Natural killer cell treated with Interleukin-12 subunit alpha and Interleukin-12 subunit beta and Interleukin-15 and Interleukin-18, amount 100 ng/mL, for 72 hours (primary cell): Measurements from ENCODE around the gene CGNL1. TPM values are rescaled to one million over a fixed set of nuclear protein-coding genes. Genes with fewer than 3 reads are reported as not detected.

Experiments used
- ATAC-seq, 2 donors: fragments of 150-1000 bp; cut with Tn5 transposase in 1 of 2; sonication (Bioruptor Pico), chemical (Tn5 transposase) in 1 of 2; 2 replicates each; pipeline ENCODE4 v1.10.0; 2021
- DNase-seq: peaks from one replicate; pipeline ENCODE4 v3.0.0; 2022; ENCODE audit warnings: low spot score
- H3K27ac Mint-ChIP-seq, 2 donors: 1 replicate in 1 of 2; 2 replicates in 1 of 2; pipeline ENCODE4 v1.8.0; 2022; ENCODE audit warnings: mixed read lengths in 2 of 2, mild to moderate bottlenecking in 1 of 2, moderate library complexity in 1 of 2
- H3K27me3 Mint-ChIP-seq, 2 donors: 1 replicate in 1 of 2; 2 replicates in 1 of 2; pipeline ENCODE4 v1.8.0; 2022; ENCODE audit warnings: mixed read lengths in 2 of 2
- H3K36me3 Mint-ChIP-seq: one replicate; pipeline ENCODE4 v1.8.0; 2022; ENCODE audit warnings: mixed read lengths
- H3K4me1 Mint-ChIP-seq, 2 donors: 1 replicate in 1 of 2; 2 replicates in 1 of 2; pipeline ENCODE4 v1.8.0; 2022; ENCODE audit warnings: low read depth in 2 of 2, mixed read lengths in 2 of 2, mild to moderate bottlenecking in 1 of 2
- H3K4me3 Mint-ChIP-seq: one replicate; pipeline ENCODE4 v1.8.0; 2022; ENCODE audit warnings: mixed read lengths
- H3K9me3 Mint-ChIP-seq: 2 replicates; pipeline ENCODE4 v1.8.0; 2022; ENCODE audit warnings: mixed read lengths
- total RNA-seq, 2 donors: library from RNA; stranded (reverse); gene quantifications; one replicate each; pipeline ENCODE4 v1.2.3, GENCODE V29; 2022

CGNL1 gene
- not detected for total RNA-seq

GRCh38 chr15:57375827-57376695 is at the start of gene CGNL1:
Gene CGNL1, plus strand, starts transcription at chr15:57376505. Its CDS starts 61,495 bp downstream, at chr15:57438000.
- H3K9me3 Mint-ChIP-seq: no peaks in the 10 kb centered on the region
- DNase-seq: no peak
- H3K27ac Mint-ChIP-seq: no peak within 1 kb of the TSS
- H3K4me3 Mint-ChIP-seq: peak within 1 kb of the TSS; percentile 23
- peaks cover 0 to 7% of the 10 kb centered on the region in 2 donors for H3K4me1 Mint-ChIP-seq
- peak in 1 of 2 donors; percentile 20 for ATAC-seq
- no peaks in the 10 kb centered on the region for H3K36me3 Mint-ChIP-seq
- H3K27me3 Mint-ChIP-seq: peaks cover 56 to 73% of the 10 kb centered on the region in 2 donors

- H3K4me1 Mint-ChIP-seq: peaks cover 11% of the 10 kb centered on the region in 2 donors
- no peak for DNase-seq
- ATAC-seq: no peak
- peaks cover 18 to 26% of the 10 kb centered on the region in 2 donors for H3K27me3 Mint-ChIP-seq
- H3K36me3 Mint-ChIP-seq: no peaks in the 10 kb centered on the region
- H3K9me3 Mint-ChIP-seq: no peaks in the 10 kb centered on the region
- no peak overlapping the region for H3K4me3 Mint-ChIP-seq
- no peak overlapping the region for H3K27ac Mint-ChIP-seq
Observed at GRCh38 chr15:57327985-57328471, 48.3 kb upstream of the CGNL1 start.

- peaks cover 18 to 26% of the 10 kb centered on the region in 2 donors for H3K27me3 Mint-ChIP-seq
- no peaks in the 10 kb centered on the region for H3K36me3 Mint-ChIP-seq
- H3K4me1 Mint-ChIP-seq: peaks cover 11 to 13% of the 10 kb centered on the region in 2 donors
- no peaks in the 10 kb centered on the region for H3K9me3 Mint-ChIP-seq
- ATAC-seq (no peak), DNase-seq (no peak)
- no peak overlapping the region for H3K27ac Mint-ChIP-seq
- no peak overlapping the region for H3K4me3 Mint-ChIP-seq
Observed at GRCh38 chr15:57328479-57328878, 47.8 kb upstream of the CGNL1 start.

- no peak overlapping the region for H3K4me3 Mint-ChIP-seq
- H3K36me3 Mint-ChIP-seq: no peaks in the 10 kb centered on the region
- H3K27ac Mint-ChIP-seq: no peak overlapping the region
- no peaks in the 10 kb centered on the region for H3K9me3 Mint-ChIP-seq
- H3K27me3 Mint-ChIP-seq: peaks cover 18 to 27% of the 10 kb centered on the region in 2 donors
- ATAC-seq (no peak), DNase-seq (no peak)
- H3K4me1 Mint-ChIP-seq: peaks cover 11 to 14% of the 10 kb centered on the region in 2 donors
Observed at GRCh38 chr15:57328897-57329296, 47.4 kb upstream of the CGNL1 start.

GRCh38 chr15:57329582-57330367 is 46.5 kb upstream of the CGNL1 start:
- Mint-ChIP-seq H3K36me3 (no peaks in the 10 kb centered on the region), H3K27ac (no peak overlapping the region), H3K9me3 (no peaks in the 10 kb centered on the region), H3K27me3 (peaks cover 23 to 36% of the 10 kb centered on the region in 2 donors), H3K4me3 (no peak overlapping the region), H3K4me1 (peaks cover 20 to 21% of the 10 kb centered on the region in 2 donors)
- DNase-seq (no peak), ATAC-seq (peak; percentile 40 to 57)

GRCh38 chr15:57330619-57331340 is 45.5 kb upstream of the CGNL1 start:
- no peak overlapping the region for H3K4me3 Mint-ChIP-seq
- no peaks in the 10 kb centered on the region for H3K9me3 Mint-ChIP-seq
- peaks cover 25 to 40% of the 10 kb centered on the region in 2 donors for H3K27me3 Mint-ChIP-seq
- no peak for ATAC-seq
- H3K4me1 Mint-ChIP-seq: peaks cover 21 to 22% of the 10 kb centered on the region in 2 donors
- H3K27ac Mint-ChIP-seq: no peak overlapping the region
- H3K36me3 Mint-ChIP-seq: no peaks in the 10 kb centered on the region
- DNase-seq: no peak

GRCh38 chr15:57332326-57332725 is 44.0 kb upstream of the CGNL1 start:
- Mint-ChIP-seq H3K4me1 (peaks cover 21 to 22% of the 10 kb centered on the region in 2 donors), H3K27me3 (peaks cover 31 to 40% of the 10 kb centered on the region in 2 donors), H3K4me3 (no peak overlapping the region), H3K36me3 (no peaks in the 10 kb centered on the region), H3K27ac (no peak overlapping the region), H3K9me3 (no peaks in the 10 kb centered on the region)
- DNase-seq (no peak), ATAC-seq (no peak)

- DNase-seq: no peak
- peaks cover 21 to 22% of the 10 kb centered on the region in 2 donors for H3K4me1 Mint-ChIP-seq
- H3K9me3 Mint-ChIP-seq: no peaks in the 10 kb centered on the region
- ATAC-seq: no peak
- no peak overlapping the region for H3K4me3 Mint-ChIP-seq
- H3K27me3 Mint-ChIP-seq: peaks cover 31 to 40% of the 10 kb centered on the region in 2 donors
- H3K36me3 Mint-ChIP-seq: no peaks in the 10 kb centered on the region
- H3K27ac Mint-ChIP-seq: no peak overlapping the region
Observed at GRCh38 chr15:57333487-57333886, 42.8 kb upstream of the CGNL1 start.

GRCh38 chr15:57334257-57334656 is 42.0 kb upstream of the CGNL1 start:
- no peak for ATAC-seq
- H3K4me1 Mint-ChIP-seq: peaks cover 21 to 22% of the 10 kb centered on the region in 2 donors
- H3K27ac Mint-ChIP-seq: no peak overlapping the region
- H3K27me3 Mint-ChIP-seq: peaks cover 34 to 37% of the 10 kb centered on the region in 2 donors
- no peak overlapping the region for H3K4me3 Mint-ChIP-seq
- no peaks in the 10 kb centered on the region for H3K36me3 Mint-ChIP-seq
- H3K9me3 Mint-ChIP-seq: no peaks in the 10 kb centered on the region
- no peak for DNase-seq

GRCh38 chr15:57335293-57335715 is 41.0 kb upstream of the CGNL1 start:
- ATAC-seq: no peak
- Mint-ChIP-seq H3K36me3 (no peaks in the 10 kb centered on the region), H3K4me1 (peaks cover 14 to 15% of the 10 kb centered on the region in 2 donors), H3K9me3 (no peaks in the 10 kb centered on the region), H3K4me3 (no peak overlapping the region), H3K27me3 (peaks cover 27 to 33% of the 10 kb centered on the region in 2 donors), H3K27ac (no peak overlapping the region)
- no peak for DNase-seq

- no peaks in the 10 kb centered on the region for H3K9me3 Mint-ChIP-seq
Observed at GRCh38 chr15:57335719-57336118, 40.6 kb upstream of the CGNL1 start.

GRCh38 chr15:57337868-57338411 is 38.4 kb upstream of the CGNL1 start:
- Mint-ChIP-seq H3K27ac (no peak overlapping the region), H3K4me1 (peaks cover 10 to 11% of the 10 kb centered on the region in 2 donors), H3K4me3 (no peak overlapping the region), H3K27me3 (peaks cover 14 to 27% of the 10 kb centered on the region in 2 donors), H3K36me3 (no peaks in the 10 kb centered on the region), H3K9me3 (no peaks in the 10 kb centered on the region)
- ATAC-seq (no peak), DNase-seq (no peak)

More at GRCh38 chr15:57335719-57336118, 40.6 kb upstream of the CGNL1 start:
- Mint-ChIP-seq H3K4me3 (no peak overlapping the region), H3K27me3 (peaks cover 23 to 29% of the 10 kb centered on the region in 2 donors), H3K27ac (no peak overlapping the region), H3K4me1 (peaks cover 10 to 11% of the 10 kb centered on the region in 2 donors), H3K36me3 (no peaks in the 10 kb centered on the region)
- ATAC-seq: no peak
- no peak for DNase-seq

- no peak for DNase-seq
- Mint-ChIP-seq H3K36me3 (no peaks in the 10 kb centered on the region), H3K27me3 (peaks cover 8 to 24% of the 10 kb centered on the region in 2 donors), H3K9me3 (no peaks in the 10 kb centered on the region), H3K4me1 (peaks cover 4 to 5% of the 10 kb centered on the region in 2 donors), H3K4me3 (no peak overlapping the region), H3K27ac (no peak overlapping the region)
- ATAC-seq: no peak
Observed at GRCh38 chr15:57339321-57339720, 37.0 kb upstream of the CGNL1 start.
